ENCODE results near the gene RMRP.

DNA sequence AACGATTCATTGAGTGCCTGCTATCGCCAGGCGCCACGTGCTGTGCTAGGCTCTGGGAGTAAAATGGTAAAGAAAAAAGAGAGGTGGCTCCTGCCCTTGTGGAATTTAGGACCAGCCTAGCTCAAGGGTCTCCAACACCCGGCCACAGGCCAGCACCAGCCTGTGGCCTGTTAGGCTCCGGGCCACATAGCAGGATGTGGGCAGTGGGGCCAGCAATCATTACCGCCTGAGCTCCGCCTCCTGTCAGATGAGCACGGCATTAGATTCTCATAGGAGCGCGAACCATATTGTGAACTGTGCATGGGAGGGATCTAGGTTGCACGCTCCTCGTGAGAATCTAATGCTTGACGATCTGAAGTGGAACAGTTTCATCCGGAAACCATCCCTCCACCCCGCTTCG, 1.5 kb downstream of the RMRP start:
- TF ChIP-seq GATA3 (IDR thresholded peaks at IDR 0.05; ENCODE audit: low read depth, low read length) = no peak
- TF ChIP-seq GATA2 (IDR thresholded peaks at IDR 0.05; ENCODE audit: low read depth, low read length) = no peak
